ENCODE data around the gene TRIM71.
"Not testable (repeated sequence)": the region's sequence is repeated elsewhere in the genome, so short reads cannot be mapped to it uniquely, and the experiment has no call there.

Gene TRIM71

GRCh38 chr3:32919920-32920319, 102.1 kb downstream of the TRIM71 start:
- H3K4me3 ChIP-seq (ENCODE audit: low read depth, low read length, poor library complexity, severe bottlenecking) = no peak overlapping the region

GRCh38 chr3:32922078-32922477, 104.3 kb downstream of the TRIM71 start:
- no peak overlapping the region for H2AFZ ChIP-seq (ENCODE audit: low read length)
- TF ChIP-seq EZH2 (IDR thresholded peaks at IDR 0.05; ENCODE audit: borderline replicate concordance, low read length) (no peak), CTCF (IDR thresholded peaks at IDR 0.05; ENCODE audit: low read length) (no peak)

More at GRCh38 chr3:32919920-32920319, 102.1 kb downstream of the TRIM71 start:
- H3K9me3 ChIP-seq (ENCODE audit: low read length) = peaks cover 8% of the 10 kb centered on the region
- no peak overlapping the region for H2AFZ ChIP-seq (ENCODE audit: low read length)
- H4K20me1 ChIP-seq (ENCODE audit: insufficient read depth, low read length) = no peaks in the 10 kb centered on the region
- H3K4me2 ChIP-seq (ENCODE audit: low read length) = no peak overlapping the region
- no peak overlapping the region for H3K9ac ChIP-seq (ENCODE audit: low read length)
- no peaks in the 10 kb centered on the region for H3F3A ChIP-seq (ENCODE audit: insufficient read depth, low read length)
- no peaks in the 10 kb centered on the region for H3K9me2 ChIP-seq (ENCODE audit: low read depth, low read length)
- H3K4me1 ChIP-seq (ENCODE audit: insufficient read depth, low read length, severe bottlenecking) = no peaks in the 10 kb centered on the region
- no peaks in the 10 kb centered on the region; the same call in 1 of the 2 replicates for H3K27me3 ChIP-seq (ENCODE audit: insufficient read depth, low read length)
- H3K36me3 ChIP-seq (ENCODE audit: insufficient read depth, low read length) = no peaks in the 10 kb centered on the region
- no peaks in the 10 kb centered on the region for H3K79me2 ChIP-seq (ENCODE audit: insufficient read depth, low read length)
- TF ChIP-seq CTCF (IDR thresholded peaks at IDR 0.05; ENCODE audit: low read length) (no peak), EZH2 (IDR thresholded peaks at IDR 0.05; ENCODE audit: borderline replicate concordance, low read length) (no peak)
- no peak overlapping the region for H3K27ac ChIP-seq (ENCODE audit: low read depth, low read length, poor library complexity, severe bottlenecking)

GRCh38 chr3:32930161-32930560, 112.4 kb downstream of the TRIM71 start:
- no peak overlapping the region for H3K27ac ChIP-seq (ENCODE audit: low read depth, low read length, poor library complexity, severe bottlenecking)
- no peaks in the 10 kb centered on the region for H3K9me2 ChIP-seq (ENCODE audit: low read depth, low read length)
- no peak overlapping the region for H2AFZ ChIP-seq (ENCODE audit: low read length)
- H3K9me3 ChIP-seq (ENCODE audit: low read length) = no peaks in the 10 kb centered on the region
- no peak overlapping the region for H3K4me2 ChIP-seq (ENCODE audit: low read length)
- H3K4me3 ChIP-seq (ENCODE audit: low read depth, low read length, poor library complexity, severe bottlenecking) = no peak overlapping the region
- H3K79me2 ChIP-seq (ENCODE audit: insufficient read depth, low read length) = no peaks in the 10 kb centered on the region
- H3K27me3 ChIP-seq (ENCODE audit: insufficient read depth, low read length) = no peaks in the 10 kb centered on the region
- no peak overlapping the region for H3K9ac ChIP-seq (ENCODE audit: low read length)
- TF ChIP-seq EZH2 (IDR thresholded peaks at IDR 0.05; ENCODE audit: borderline replicate concordance, low read length) (no peak), CTCF (IDR thresholded peaks at IDR 0.05; ENCODE audit: low read length) (no peak)
- no peaks in the 10 kb centered on the region for H4K20me1 ChIP-seq (ENCODE audit: insufficient read depth, low read length)
- no peaks in the 10 kb centered on the region for H3F3A ChIP-seq (ENCODE audit: insufficient read depth, low read length)
- no peaks in the 10 kb centered on the region for H3K36me3 ChIP-seq (ENCODE audit: insufficient read depth, low read length)
- no peaks in the 10 kb centered on the region for H3K4me1 ChIP-seq (ENCODE audit: insufficient read depth, low read length, severe bottlenecking)

More at GRCh38 chr3:32922078-32922477, 104.3 kb downstream of the TRIM71 start:
- H3K9me2 ChIP-seq (ENCODE audit: low read depth, low read length) = no peaks in the 10 kb centered on the region
- H3K27ac ChIP-seq (ENCODE audit: low read depth, low read length, poor library complexity, severe bottlenecking) = no peak overlapping the region
- H4K20me1 ChIP-seq (ENCODE audit: insufficient read depth, low read length) = no peaks in the 10 kb centered on the region
- no peak overlapping the region for H3K4me3 ChIP-seq (ENCODE audit: low read depth, low read length, poor library complexity, severe bottlenecking)
- no peaks in the 10 kb centered on the region for H3K79me2 ChIP-seq (ENCODE audit: insufficient read depth, low read length)
- no peak overlapping the region for H3K4me2 ChIP-seq (ENCODE audit: low read length)
- no peaks in the 10 kb centered on the region for H3K4me1 ChIP-seq (ENCODE audit: insufficient read depth, low read length, severe bottlenecking)
- H3K36me3 ChIP-seq (ENCODE audit: insufficient read depth, low read length) = no peaks in the 10 kb centered on the region
- H3F3A ChIP-seq (ENCODE audit: insufficient read depth, low read length) = no peaks in the 10 kb centered on the region
- no peaks in the 10 kb centered on the region; the same call in 1 of the 2 replicates for H3K27me3 ChIP-seq (ENCODE audit: insufficient read depth, low read length)
- no peak overlapping the region for H3K9ac ChIP-seq (ENCODE audit: low read length)
- peaks cover 4% of the 10 kb centered on the region for H3K9me3 ChIP-seq (ENCODE audit: low read length)

- not testable (repeated sequence) for H3K4me2 ChIP-seq (ENCODE audit: low read length); H3F3A ChIP-seq (ENCODE audit: insufficient read depth, low read length); H2AFZ ChIP-seq (ENCODE audit: low read length); H3K4me3 ChIP-seq (ENCODE audit: low read depth, low read length, poor library complexity, severe bottlenecking); H3K27ac ChIP-seq (ENCODE audit: low read depth, low read length, poor library complexity, severe bottlenecking); H3K79me2 ChIP-seq (ENCODE audit: insufficient read depth, low read length); H3K9me3 ChIP-seq (ENCODE audit: low read length); H3K9ac ChIP-seq (ENCODE audit: low read length); H3K9me2 ChIP-seq (ENCODE audit: low read depth, low read length); H3K4me1 ChIP-seq (ENCODE audit: insufficient read depth, low read length, severe bottlenecking); H4K20me1 ChIP-seq (ENCODE audit: insufficient read depth, low read length); H3K27me3 ChIP-seq (ENCODE audit: insufficient read depth, low read length); H3K36me3 ChIP-seq (ENCODE audit: insufficient read depth, low read length)
Observed at GRCh38 chr3:32931273-32931672, 113.5 kb downstream of the TRIM71 start.
